ENCODE measurements around the gene CCDC50.

GRCh38 chr3:191342411-191342810 lies 13.2 kb downstream of the CCDC50 start:
- no peak for TF ChIP-seq POLR2A (IDR thresholded peaks at IDR 0.05)
- TF ChIP-seq CTCF (IDR thresholded peaks at IDR 0.05), result no peak

Measured in upper lobe of left lung (tissue), 4 donors.